ENCODE measurements around the gene MTA1. TPM values are rescaled to one million over a fixed set of nuclear protein-coding genes. Genes with fewer than 3 reads are reported as not detected.

Gene MTA1
- total RNA-seq, 1 experiment from 2014 or later: 238 TPM

GRCh38 chr14:105455766-105456660 is 36.4 kb downstream of the MTA1 start:
- no peak overlapping the region for H3K27ac ChIP-seq (ENCODE audit: low read depth, low read length, poor library complexity, severe bottlenecking)
- no TSS peak for BruUV-seq (replicated peaks)
- intact Hi-C loops (cut with micrococcal nuclease; ENCODE audit: unreplicated experiment): no loop called here
- TF ChIP-seq CTCF (conservative IDR thresholded peaks at IDR 0.05; ENCODE audit: low read depth, low read length) (no peak), EZH2 (IDR thresholded peaks at IDR 0.05; ENCODE audit: borderline replicate concordance, low read depth, low read length, poor library complexity, severe bottlenecking) (no peak)
- POLR2A ChIA-PET (ENCODE audit: low non-redundant PET): no interaction called here
- no peak overlapping the region for H3K4me3 ChIP-seq (ENCODE audit: low read depth, low read length, poor library complexity, severe bottlenecking)
- H3K27me3 ChIP-seq (replicated peaks; ENCODE audit: insufficient read depth, low read depth, low read length, poor library complexity): no peaks in the 10 kb centered on the region
- no peaks in the 10 kb centered on the region for H3K4me1 ChIP-seq (ENCODE audit: insufficient read depth, low read length, poor library complexity, severe bottlenecking)
- no peaks in the 10 kb centered on the region for H3K9me3 ChIP-seq (ENCODE audit: low read depth, low read length, poor library complexity, severe bottlenecking)
- CTCF ChIA-PET: no interaction called here
- peaks cover 61% of the 10 kb centered on the region for H3K36me3 ChIP-seq (ENCODE audit: insufficient read depth, low read length, poor library complexity, severe bottlenecking)
- no peak for DNase-seq (ENCODE audit: low spot score)

- no peaks in the 10 kb centered on the region for H3K27me3 ChIP-seq (replicated peaks; ENCODE audit: insufficient read depth, low read depth, low read length, poor library complexity)
- no peak for DNase-seq (ENCODE audit: low spot score)
- intact Hi-C loops (cut with micrococcal nuclease; ENCODE audit: unreplicated experiment): no loop called here
- no peaks in the 10 kb centered on the region for H3K4me1 ChIP-seq (ENCODE audit: insufficient read depth, low read length, poor library complexity, severe bottlenecking)
- peaks cover 64% of the 10 kb centered on the region for H3K36me3 ChIP-seq (ENCODE audit: insufficient read depth, low read length, poor library complexity, severe bottlenecking)
- POLR2A ChIA-PET (ENCODE audit: low non-redundant PET): no interaction called here
- no peaks in the 10 kb centered on the region for H3K9me3 ChIP-seq (ENCODE audit: low read depth, low read length, poor library complexity, severe bottlenecking)
- TF ChIP-seq EZH2 (IDR thresholded peaks at IDR 0.05; ENCODE audit: borderline replicate concordance, low read depth, low read length, poor library complexity, severe bottlenecking) (no peak), CTCF (conservative IDR thresholded peaks at IDR 0.05; ENCODE audit: low read depth, low read length) (no peak)
- CTCF ChIA-PET: interaction anchor here (0.7 kb wide), 1 partner anchor 33 kb away, joined by 4 read pairs; no protein-coding TSS in a partner anchor
- no TSS peak for BruUV-seq (replicated peaks)
- H3K27ac ChIP-seq (ENCODE audit: low read depth, low read length, poor library complexity, severe bottlenecking): peak overlapping the region; percentile 23
- H3K4me3 ChIP-seq (ENCODE audit: low read depth, low read length, poor library complexity, severe bottlenecking): no peak overlapping the region
Measured at GRCh38 chr14:105456736-105457617, 37.4 kb downstream of the MTA1 start.

- no peak for DNase-seq (ENCODE audit: low spot score)
- ChIA-PET CTCF (no interaction called here), POLR2A (ENCODE audit: low non-redundant PET) (no interaction called here)
- no peak for TF ChIP-seq CTCF (conservative IDR thresholded peaks at IDR 0.05; ENCODE audit: low read depth, low read length)
- TF ChIP-seq EZH2 (IDR thresholded peaks at IDR 0.05; ENCODE audit: borderline replicate concordance, low read depth, low read length, poor library complexity, severe bottlenecking): no peak
- no TSS peak for BruUV-seq (replicated peaks)
- Histone ChIP-seq H3K4me1 (ENCODE audit: insufficient read depth, low read length, poor library complexity, severe bottlenecking) (no peaks in the 10 kb centered on the region), H3K4me3 (ENCODE audit: low read depth, low read length, poor library complexity, severe bottlenecking) (no peak overlapping the region), H3K27me3 (replicated peaks; ENCODE audit: insufficient read depth, low read depth, low read length, poor library complexity) (no peaks in the 10 kb centered on the region), H3K36me3 (ENCODE audit: insufficient read depth, low read length, poor library complexity, severe bottlenecking) (peaks cover 56% of the 10 kb centered on the region), H3K9me3 (ENCODE audit: low read depth, low read length, poor library complexity, severe bottlenecking) (no peaks in the 10 kb centered on the region), H3K27ac (ENCODE audit: low read depth, low read length, poor library complexity, severe bottlenecking) (no peak overlapping the region)
- intact Hi-C loops (cut with micrococcal nuclease; ENCODE audit: unreplicated experiment): no loop called here
Measured at GRCh38 chr14:105458010-105458409, 38.4 kb downstream of the MTA1 start.
